Keratinocyte (primary cell): Measurements from ENCODE around the gene METTL21A.

Source experiments
- CTCF ChIP-seq, 3 experiments: IDR thresholded peaks in 1 of 3; conservative IDR thresholded peaks in 1 of 3; optimal IDR thresholded peaks in 1 of 3; 2 replicates in 2 of 3; 3 replicates in 1 of 3; pipeline versions ENCODE3 to v1.5.1; 2011; ENCODE audit warnings: low read length in 3 of 3, mild to moderate bottlenecking in 3 of 3, moderate library complexity in 2 of 3, control low read depth in 1 of 3, inconsistent platforms in 1 of 3; ENCODE audit not compliant: insufficient read depth in 2 of 3; ENCODE audit errors: extremely low read depth in 1 of 3
- EZH2 ChIP-seq: IDR thresholded peaks from one replicate; pipeline ENCODE4 v1.6.1; 2012; ENCODE audit warnings: inconsistent platforms, mild to moderate bottlenecking, low read length, moderate library complexity

- no peak for TF ChIP-seq CTCF (optimal IDR thresholded peaks at IDR 0.05 in 1 of 3, IDR thresholded peaks at IDR 0.05 in 1 of 3, conservative IDR thresholded peaks at IDR 0.05 in 1 of 3; ENCODE audit: extremely low read depth in 1 of 3, insufficient read depth in 2 of 3, low read length in 3 of 3)
- TF ChIP-seq EZH2 = no peak
Measured at GRCh38 chr2:207640661-207641060, 15.5 kb upstream of the METTL21A start.
